Coronary artery (tissue), 2 donors: ENCODE data around the gene TMEM144.

ENCODE experiments used
- DNase-seq: peaks from one replicate; pipeline ENCODE4 v3.0.0-alpha.2; 2017; ENCODE audit warnings: low spot score
- H3K27ac ChIP-seq, 2 donors: fragments of 200-600 bp; sonication (generic); one replicate each; pipeline ENCODE4 v1.5.1; 2016 to 2019
- H3K4me3 ChIP-seq: fragments of 200-600 bp; sonication (generic); 2 replicates; pipeline ENCODE4 v1.5.1; 2016; ENCODE audit warnings: mild to moderate bottlenecking, moderate library complexity
- CTCF ChIP-seq: fragments of 200-600 bp; sonication (generic); IDR thresholded peaks from one replicate; pipeline ENCODE4 v1.5.1; 2019; ENCODE audit warnings: antibody characterized with exemption

TMEM144 gene

GRCh38 chr4:158299459-158300007, 89.2 kb downstream of the TMEM144 start:
- Histone ChIP-seq H3K4me3 (no peak overlapping the region), H3K27ac (no peak overlapping the region)
- no peak for TF ChIP-seq CTCF
- DNase-seq = no peak

GRCh38 chr4:158300012-158300411, 89.7 kb downstream of the TMEM144 start:
- no peak overlapping the region for H3K4me3 ChIP-seq
- no peak for TF ChIP-seq CTCF
- no peak overlapping the region for H3K27ac ChIP-seq
- no peak for DNase-seq

- no peak overlapping the region for H3K4me3 ChIP-seq
- no peak for TF ChIP-seq CTCF
- DNase-seq = no peak
- no peak overlapping the region for H3K27ac ChIP-seq
These were observed 92.0 kb downstream of the TMEM144 start for GRCh38 chr4:158302076-158302866.

GRCh38 chr4:158304694-158305093, 94.4 kb downstream of the TMEM144 start:
- Histone ChIP-seq H3K4me3 (no peak overlapping the region), H3K27ac (no peak overlapping the region)
- DNase-seq = no peak
- no peak for TF ChIP-seq CTCF
